Suprapubic skin (tissue), 3 donors: ENCODE results near the gene AGAP3.

Experiments used
- POLR2A ChIP-seq, 2 donors: fragments of 450-650 bp; IDR thresholded peaks; one replicate each; pipeline ENCODE4 v1.6.1; 2017; ENCODE audit warnings: antibody characterized with exemption in 2 of 2, mild to moderate bottlenecking in 2 of 2, moderate library complexity in 2 of 2
- TF ChIP-seq, protein P1 (sequence below), 2 donors: fragments of 200-600 bp in 1 of 2; fragments of 450-650 bp in 1 of 2; sonication (generic) in 1 of 2; IDR thresholded peaks; one replicate each; pipeline ENCODE4 v1.5.1; 2016 to 2019; ENCODE audit warnings: antibody characterized with exemption in 2 of 2, mild to moderate bottlenecking in 1 of 2, moderate library complexity in 1 of 2

DNA sequence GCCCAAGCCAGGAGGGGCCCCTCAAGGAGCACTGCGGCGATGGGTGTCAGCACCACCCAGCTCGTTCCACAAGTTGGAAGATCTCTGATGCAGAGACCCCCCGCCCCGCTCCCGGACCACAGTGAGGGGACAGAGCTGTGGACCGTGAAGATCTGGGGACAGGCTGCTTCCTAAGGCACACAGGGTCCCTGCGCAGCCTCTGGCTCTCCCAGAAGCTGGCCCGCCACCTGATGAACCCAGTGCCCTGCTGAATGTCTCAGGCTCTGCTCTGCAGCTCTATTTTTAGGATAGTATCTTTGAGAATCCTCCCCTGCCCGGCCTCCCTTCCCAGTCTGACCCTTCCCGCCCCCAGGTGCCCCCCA, 51.5 kb downstream of the AGAP3 start:
- TF ChIP-seq, protein P1, sequence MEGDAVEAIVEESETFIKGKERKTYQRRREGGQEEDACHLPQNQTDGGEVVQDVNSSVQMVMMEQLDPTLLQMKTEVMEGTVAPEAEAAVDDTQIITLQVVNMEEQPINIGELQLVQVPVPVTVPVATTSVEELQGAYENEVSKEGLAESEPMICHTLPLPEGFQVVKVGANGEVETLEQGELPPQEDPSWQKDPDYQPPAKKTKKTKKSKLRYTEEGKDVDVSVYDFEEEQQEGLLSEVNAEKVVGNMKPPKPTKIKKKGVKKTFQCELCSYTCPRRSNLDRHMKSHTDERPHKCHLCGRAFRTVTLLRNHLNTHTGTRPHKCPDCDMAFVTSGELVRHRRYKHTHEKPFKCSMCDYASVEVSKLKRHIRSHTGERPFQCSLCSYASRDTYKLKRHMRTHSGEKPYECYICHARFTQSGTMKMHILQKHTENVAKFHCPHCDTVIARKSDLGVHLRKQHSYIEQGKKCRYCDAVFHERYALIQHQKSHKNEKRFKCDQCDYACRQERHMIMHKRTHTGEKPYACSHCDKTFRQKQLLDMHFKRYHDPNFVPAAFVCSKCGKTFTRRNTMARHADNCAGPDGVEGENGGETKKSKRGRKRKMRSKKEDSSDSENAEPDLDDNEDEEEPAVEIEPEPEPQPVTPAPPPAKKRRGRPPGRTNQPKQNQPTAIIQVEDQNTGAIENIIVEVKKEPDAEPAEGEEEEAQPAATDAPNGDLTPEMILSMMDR (IDR thresholded peaks at IDR 0.05), result no peak
- no peak for TF ChIP-seq POLR2A (IDR thresholded peaks at IDR 0.05)
